ENCODE data around the gene ENTPD7.
"Not testable (repeated sequence)": the region's sequence is repeated elsewhere in the genome, so short reads cannot be mapped to it uniquely, and the experiment has no call there.

ENTPD7 gene, protein sequence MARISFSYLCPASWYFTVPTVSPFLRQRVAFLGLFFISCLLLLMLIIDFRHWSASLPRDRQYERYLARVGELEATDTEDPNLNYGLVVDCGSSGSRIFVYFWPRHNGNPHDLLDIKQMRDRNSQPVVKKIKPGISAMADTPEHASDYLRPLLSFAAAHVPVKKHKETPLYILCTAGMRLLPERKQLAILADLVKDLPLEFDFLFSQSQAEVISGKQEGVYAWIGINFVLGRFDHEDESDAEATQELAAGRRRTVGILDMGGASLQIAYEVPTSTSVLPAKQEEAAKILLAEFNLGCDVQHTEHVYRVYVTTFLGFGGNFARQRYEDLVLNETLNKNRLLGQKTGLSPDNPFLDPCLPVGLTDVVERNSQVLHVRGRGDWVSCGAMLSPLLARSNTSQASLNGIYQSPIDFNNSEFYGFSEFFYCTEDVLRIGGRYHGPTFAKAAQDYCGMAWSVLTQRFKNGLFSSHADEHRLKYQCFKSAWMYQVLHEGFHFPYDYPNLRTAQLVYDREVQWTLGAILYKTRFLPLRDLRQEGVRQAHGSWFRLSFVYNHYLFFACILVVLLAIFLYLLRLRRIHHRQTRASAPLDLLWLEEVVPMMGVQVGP

DNA sequence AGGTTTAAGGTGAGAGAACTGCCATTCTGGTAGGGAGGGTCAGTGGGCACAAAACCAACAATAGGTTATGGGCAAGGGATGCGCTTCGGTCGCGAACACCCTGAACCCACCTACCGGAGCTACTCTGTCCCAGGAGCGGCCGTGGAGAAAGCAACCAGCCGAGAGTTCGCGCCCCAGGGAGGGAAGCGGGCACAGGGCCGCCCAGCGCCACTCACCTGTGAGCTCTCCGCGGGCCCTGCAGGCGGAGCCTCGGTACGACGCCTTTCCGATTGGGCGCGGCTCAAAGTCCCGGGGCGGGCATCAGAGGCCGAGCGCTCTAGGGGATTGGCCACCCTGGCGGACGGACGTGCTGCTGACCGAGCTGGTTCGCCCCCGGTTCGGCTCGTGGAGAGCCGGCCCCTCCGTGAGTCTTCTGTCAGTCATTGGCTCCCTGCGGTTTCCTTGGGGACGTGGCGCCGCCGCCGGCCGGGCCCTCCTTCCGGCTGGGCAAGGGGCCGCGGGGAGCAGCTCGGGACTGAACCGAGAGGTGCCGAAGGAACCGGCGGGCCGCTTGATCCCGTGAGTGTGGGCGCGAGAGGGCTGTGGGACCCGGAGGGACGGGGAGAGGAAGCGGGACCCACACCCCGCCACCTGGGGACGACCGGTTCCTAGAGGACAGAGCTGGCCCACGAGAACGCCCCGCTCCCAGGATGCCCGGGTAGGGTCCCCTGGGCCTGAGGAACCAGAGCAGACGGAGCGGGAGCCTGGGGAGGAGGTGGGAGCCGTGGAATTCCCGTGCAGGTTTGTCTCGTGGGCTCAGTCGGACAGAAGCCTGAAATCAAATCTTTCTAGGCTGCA is at the start of gene ENTPD7:
Gene ENTPD7, plus strand, starts transcription at position 479 of the 837 bp plus-strand sequence. CDS start 448 bp downstream, outside the sequence.
- peak; percentile 94 for FAIRE-seq
- DNase-seq (ENCODE audit: insufficient read length, low spot score): peak; percentile 95

DNA sequence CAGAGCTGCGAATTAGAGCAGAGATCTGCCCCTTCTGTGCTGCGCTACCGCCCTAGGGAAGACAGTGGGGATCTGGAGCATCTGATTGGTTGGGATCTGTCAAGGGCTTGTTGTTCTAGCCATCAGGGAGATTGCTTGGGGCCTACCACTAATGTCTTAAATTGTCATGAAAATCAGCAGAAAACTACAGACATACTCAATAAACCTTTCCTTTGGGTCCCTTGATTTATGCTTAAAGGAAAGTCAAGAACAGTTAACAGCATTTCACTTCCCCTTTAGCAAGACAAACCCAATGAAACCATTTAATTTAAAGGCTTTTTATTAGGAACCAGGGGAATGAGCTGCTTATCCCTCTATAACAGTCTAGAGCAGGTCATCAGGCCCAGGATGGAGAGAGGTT is 49.1 kb upstream of the ENTPD7 start:
- no peak for DNase-seq (ENCODE audit: insufficient read length, low spot score)
- no peak for FAIRE-seq

DNA sequence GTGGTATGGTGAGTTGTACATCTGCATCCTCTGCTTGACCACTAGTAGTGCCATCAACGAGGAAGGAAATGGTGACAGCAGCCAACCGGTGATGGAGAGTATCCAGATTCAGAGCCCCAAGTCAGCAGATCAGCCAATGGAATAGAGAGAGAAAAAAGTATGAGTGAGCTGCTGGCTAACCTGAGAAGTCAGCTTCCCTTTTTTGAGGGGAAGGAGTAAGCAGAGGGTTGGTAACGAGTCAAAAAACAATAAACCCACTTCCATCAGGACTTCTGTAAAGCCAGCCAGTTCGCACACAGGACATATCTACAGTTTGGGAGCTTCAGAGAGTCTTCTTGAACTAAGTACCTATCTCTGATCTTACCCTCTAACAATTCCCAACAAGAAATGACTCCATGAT is 48.0 kb upstream of the ENTPD7 start:
- DNase-seq (ENCODE audit: insufficient read length, low spot score): no peak
- FAIRE-seq: no peak

DNA sequence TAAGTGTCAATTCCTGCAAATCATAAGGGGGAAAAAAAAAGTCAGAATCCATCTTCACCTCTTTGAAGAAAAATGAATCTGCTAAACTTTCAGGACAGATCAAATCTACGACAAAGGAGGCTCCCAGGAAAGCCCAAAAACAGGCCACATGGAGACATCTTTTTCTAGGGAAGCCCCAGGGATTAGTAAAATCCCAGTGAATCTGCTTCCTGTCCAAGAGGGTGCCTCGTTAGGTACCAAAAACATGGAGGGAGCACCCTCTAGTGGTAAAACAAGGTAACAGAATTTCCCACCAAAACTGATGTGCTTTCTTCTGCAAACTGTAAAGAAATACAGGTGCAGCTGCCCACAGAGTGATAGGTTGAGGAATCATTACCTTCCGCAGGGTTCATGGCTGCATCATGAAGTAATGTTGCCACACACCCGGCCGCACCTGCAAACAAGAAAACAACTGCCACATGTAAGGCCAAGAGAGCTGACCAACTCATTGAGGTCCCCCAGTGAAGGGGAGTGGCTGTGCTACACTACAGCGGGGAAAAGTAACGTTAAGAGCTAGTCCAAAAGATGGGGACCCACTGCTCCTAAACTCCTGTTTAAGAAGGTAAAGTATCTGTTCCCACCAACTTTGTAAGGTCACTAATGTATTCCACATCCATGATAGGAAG is 47.0 kb upstream of the ENTPD7 start:
- no peak for FAIRE-seq
- peak; percentile 71 for DNase-seq (ENCODE audit: insufficient read length, low spot score)

DNA sequence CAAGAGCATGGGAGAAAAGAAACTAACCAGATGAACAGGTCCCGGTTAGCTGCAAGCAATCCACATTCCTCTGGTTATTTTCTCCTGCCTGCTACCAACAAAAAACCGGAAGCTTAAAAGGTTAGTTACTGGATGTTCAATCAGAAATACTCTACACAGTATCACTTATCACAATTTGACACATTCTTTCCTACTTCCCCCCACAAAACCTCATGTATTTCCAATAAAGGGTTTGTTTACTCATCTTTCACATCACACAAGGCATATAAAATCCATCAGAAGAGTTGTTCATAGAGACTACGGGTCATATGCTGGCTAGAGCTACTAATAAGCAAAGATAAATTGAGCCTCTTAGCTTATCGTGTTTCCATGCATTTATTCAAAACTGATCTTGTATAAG is 43.9 kb upstream of the ENTPD7 start:
- DNase-seq (ENCODE audit: insufficient read length, low spot score) (no peak), FAIRE-seq (no peak)

DNA sequence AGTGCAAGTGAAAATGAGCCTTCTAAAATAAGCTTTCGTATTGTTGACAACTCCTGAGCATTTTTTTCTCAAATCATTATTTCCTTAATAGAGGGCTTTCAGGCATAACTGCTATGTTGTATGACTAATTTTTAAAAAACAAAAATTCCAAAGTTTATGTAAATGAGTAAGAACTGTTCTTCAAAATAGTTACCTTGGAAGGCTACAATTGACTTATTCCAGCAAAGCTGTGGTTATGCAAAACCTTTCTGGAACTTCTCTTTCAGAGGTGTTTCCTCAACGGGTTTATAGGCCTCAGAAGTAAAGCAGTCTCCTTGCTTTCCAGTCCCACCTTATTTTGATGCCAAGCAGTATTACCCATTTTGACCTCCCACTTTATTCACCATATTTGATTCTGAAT is 41.6 kb upstream of the ENTPD7 start:
- FAIRE-seq (no peak), DNase-seq (ENCODE audit: insufficient read length, low spot score) (no peak)

DNA sequence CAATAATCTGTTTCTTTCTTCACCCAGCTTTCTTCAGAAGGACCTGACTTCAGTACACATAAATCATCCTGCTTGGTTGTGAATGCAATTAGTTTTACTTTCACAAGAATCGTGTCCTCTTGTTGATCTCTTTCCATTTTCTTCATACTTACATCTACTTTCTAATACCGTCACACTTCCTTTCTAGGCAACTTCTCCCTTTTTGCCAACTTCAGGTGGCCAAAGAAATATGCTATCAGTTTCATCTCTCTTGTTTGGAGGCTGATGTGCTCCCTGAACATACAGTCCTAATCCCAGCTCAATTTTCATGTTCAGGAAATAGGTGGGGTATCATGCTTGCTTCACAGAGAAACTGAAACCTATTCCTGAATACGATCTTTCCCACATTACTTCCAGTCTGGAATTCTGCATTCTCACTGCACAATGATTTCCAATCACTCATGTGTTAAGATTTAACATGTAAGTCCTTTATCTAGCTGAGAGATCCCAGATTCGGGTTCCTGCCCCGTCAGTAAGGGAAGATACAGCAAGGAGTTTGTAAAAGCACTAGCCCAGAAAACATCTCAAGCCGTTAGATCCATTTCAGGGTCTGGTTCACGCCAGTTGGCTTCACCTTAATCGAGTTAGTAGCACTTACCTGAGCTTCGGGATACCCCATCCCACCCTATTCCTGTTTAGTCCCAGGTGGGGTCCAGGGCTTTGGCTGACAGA is 40.1 kb upstream of the ENTPD7 start:
- FAIRE-seq (no peak), DNase-seq (ENCODE audit: insufficient read length, low spot score) (no peak)

DNA sequence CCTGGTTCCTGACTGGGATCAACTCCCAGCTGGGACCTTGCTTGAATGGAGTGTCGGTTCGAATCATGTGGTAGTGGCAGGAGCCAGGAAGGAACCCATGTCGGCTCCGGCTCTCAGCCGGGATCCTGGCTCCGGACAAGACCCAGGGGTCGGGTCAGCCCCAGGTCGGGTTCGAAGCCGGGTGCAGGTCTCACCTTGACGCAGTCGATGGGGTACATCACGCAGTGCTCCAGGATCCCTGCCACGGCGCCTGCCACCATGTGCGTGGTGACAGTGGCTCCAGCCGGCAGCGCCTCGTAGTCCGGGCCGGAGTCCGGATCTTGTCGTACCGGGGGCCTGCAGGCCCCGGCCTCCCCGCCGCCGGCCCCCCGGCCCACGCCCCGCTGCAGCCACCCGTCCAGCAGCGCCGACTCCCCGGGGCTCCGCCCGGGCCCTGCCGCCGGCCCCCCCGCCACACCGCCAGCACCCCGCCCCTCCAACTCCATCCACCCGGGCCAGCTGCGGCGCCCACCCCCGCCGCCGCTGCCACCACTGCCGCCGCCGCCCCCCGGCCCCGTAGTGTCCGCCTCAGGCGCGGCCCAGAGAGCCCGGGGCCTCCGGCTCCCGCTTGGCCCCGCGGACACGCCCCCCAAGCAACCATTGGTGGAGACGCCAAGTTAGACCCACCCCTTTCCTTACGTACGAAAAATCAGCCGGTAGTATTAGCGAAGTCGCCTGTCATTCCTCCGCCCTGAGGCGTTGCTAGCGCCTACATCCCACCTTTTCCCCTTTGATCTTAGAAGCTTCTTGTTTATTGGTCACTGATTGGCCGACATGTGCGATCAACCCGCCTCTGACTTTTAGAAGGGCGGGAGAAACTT is 39.2 kb upstream of the ENTPD7 start, which contains the start of gene SLC25A28:
Gene SLC25A28, minus strand, starts transcription at position 589 of the 860 bp plus-strand sequence. Its CDS starts 104 bp downstream, at position 485.
- FAIRE-seq: no peak

DNA sequence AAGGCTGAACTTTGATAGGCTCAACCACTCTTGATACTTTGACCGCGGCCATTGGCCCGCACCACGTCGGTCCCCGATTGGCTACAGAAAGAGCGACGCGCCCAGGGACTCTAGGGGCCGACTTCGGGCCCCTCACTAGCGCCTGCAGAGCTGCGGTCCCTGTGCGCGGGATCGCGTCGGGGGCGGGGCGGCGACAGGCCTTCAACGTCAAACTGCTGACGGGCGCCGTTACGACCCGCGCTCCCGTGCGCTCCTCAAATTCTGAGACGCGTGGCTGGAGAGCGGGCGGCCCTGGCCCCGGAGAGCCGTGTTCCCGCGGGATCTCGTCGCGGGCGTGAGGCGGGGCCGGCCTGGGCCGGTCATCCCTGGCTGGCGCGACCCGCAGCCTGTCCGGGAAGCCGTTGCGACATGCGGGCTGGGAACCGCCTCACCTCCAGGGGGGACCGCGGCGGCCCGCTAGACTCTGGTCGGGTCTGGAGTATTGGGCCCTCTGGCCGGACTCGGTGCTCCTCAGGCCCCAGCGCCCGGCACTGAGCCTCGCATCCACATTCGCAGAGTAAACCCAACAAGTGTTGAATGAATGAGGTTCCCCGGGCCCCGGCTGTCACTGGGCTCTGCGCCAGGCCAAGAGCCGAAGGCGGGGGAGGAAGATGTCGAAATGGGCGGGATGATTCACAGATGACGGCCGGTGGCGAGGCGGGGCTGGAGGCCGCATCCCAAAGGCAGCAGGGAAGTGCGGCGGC is 38.4 kb upstream of the ENTPD7 start:
- peak; percentile 87 for DNase-seq (ENCODE audit: insufficient read length, low spot score)
- peak; percentile 83 for FAIRE-seq

More for the DNA sequence above, 39.2 kb upstream of the ENTPD7 start, which contains the start of gene SLC25A28:
- DNase-seq (ENCODE audit: insufficient read length, low spot score): peak; percentile 97

DNA sequence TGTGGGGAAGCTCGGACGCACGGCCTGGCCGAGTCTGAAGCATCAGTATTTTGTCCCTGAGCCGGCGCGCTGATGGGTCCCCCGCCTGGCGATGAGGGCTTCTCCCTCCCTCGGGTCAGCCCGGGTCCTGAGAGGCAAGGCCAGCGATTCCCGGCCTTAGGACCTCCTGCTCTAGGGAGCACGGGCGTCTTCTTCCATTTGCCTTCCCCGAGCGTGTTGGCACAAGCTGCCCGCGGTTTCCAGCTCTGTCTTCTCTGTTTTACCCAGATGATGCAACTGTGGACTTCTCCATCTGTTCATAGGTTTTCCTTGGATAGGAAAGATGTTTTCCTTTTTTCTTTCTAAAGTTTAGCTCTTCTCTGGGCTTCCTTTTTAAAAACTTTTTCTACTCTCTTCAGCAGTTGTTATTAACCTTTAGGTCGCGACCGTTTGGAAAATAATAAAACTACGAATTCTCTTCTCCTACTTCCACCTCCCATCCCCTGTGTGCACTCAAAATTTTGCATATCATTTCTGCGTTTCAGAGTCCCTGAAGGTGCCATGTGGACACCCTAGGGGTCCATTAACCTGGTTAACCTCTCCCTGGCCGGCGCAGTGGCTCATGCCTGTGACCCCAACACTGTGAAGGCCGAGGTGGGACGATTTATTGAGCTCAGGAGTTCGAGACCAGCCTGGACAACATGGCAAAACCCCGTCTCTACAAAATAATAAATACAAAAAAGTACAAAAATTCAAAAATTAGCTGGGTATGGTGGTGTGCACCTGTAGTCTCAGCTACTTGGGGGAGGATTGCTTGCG is 37.7 kb upstream of the ENTPD7 start:
- FAIRE-seq (no peak), DNase-seq (ENCODE audit: insufficient read length, low spot score) (no peak)

DNA sequence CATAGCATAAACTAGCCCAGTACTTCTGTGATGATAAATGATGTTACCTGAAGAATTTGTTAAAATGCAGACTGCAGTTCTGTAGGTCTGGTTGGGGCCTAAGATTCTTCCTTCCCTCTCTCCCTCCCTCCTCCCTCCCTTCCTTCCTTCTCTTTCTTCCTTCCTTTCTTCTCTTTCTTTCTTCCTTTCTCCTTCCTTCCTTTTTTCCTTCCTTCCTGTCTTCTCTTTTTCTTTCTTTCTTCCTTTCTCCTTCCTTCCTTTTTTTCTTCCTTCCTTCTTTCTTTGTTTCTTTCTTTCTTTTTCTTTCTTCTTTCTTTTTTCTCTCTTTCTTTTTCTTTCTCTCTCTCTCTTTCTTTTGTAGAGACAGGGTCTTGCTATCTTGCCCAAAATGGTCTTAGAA is 35.4 kb upstream of the ENTPD7 start:
- no peak for DNase-seq (ENCODE audit: insufficient read length, low spot score)
- no peak for FAIRE-seq

DNA sequence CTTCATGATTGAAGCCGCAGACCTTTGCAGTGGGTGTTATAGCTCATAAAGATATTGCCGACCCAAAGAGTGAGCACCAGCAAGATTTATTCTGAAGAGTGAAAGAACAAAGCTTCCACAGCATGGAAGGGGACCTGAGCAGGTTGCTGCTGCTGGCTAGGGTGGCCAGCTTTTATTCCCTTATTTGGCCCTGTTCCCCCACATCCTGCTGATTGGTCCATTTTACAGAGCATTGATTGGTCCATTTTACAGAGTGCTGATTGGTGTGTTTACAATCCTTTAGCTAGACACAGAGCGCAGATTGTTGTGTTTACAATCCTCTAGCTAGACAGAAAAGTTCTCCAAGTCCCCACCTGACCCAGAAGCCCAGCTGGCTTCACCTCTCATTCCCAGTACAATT is 34.2 kb upstream of the ENTPD7 start:
- FAIRE-seq; DNase-seq (ENCODE audit: insufficient read length, low spot score): not testable (repeated sequence)

DNA sequence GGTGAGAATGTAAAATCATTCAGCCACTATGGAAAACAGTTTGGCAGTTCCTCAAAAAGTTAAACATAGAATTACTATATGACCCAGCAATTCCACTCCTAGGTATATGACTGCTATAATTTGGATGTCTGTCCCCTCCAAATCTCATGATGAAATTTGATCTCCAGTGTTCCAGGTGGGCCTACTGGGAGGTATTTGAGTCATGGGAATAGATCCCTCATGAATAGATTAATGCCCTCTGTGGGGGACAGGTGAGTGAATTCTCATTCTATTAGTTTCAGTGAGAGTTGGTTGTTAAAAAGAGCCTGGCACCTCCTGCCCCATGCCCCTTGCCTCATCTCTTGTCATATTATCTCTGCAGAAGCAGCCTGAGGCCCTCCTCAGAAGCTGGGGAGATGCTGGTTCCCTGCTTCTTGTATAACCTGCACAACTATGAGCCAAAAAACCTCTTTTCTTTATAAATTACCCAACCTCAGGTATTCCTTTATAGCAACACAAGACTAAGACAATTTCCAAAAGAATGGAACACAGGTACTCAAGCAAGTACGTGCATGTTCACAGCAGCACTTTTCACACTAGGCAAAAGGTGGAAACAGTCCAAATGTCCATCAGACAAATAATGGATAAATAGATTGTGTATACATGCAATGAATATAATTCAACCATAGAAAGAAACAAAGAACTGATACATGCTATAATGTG is 30.2 kb upstream of the ENTPD7 start:
- DNase-seq (ENCODE audit: insufficient read length, low spot score): no peak
- no peak for FAIRE-seq

DNA sequence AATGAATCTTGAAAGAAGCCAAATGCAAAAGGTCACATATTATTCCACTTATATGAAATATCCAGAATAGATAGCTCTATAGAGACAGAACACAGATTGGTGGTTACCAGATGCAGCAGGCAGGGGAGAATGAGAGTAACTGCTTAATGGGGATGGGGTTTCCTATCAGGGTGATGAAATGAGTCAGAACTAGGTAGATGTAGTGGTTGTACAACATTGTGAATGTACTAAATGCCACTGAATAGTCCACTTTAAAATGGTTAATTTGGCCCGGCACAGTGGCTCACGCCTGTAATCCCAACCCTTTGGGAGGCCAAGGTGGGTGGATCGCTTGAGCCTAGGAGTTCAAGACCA is 29.7 kb upstream of the ENTPD7 start:
- no peak for FAIRE-seq
- DNase-seq (ENCODE audit: insufficient read length, low spot score): no peak

DNA sequence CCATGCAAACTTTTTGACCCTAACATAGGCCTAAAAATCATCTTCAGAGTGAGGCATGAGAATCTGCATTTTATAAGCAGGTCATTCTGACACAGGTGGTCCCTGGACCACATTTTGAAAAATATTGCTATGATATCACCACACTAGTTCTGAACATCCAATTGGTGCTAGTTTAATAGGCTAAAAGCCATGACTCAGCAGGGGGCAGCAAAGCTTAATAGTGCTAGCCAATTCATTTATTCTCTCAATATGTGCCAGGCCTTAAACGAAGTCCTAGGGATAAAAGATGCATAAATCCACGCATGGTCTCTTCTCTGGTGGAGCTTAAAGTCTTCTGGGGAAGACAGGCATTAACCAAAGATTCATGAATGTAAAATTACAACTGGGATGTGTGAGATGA is 28.9 kb upstream of the ENTPD7 start:
- no peak for FAIRE-seq
- peak; percentile 28 for DNase-seq (ENCODE audit: insufficient read length, low spot score)

DNA sequence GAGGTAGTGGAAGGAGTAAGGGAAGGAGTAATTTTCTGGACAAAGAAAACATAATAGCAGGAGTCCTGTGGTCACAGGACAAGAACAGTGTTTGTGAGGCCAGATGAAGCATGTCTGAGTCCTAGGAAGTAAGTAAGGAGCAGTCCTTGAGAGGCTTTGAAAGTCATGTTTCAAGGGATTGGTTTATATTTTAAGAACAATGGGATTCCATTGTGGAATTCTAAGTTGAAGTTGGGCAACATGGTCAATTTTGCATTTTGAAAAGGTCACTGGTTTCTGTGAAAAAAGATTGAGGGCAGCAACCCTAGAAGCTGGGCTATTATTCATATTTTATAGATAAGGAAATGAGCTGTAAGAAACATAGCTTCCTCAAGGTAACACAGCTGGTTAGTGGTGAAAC is 28.3 kb upstream of the ENTPD7 start:
- FAIRE-seq (no peak), DNase-seq (ENCODE audit: insufficient read length, low spot score) (no peak)

DNA sequence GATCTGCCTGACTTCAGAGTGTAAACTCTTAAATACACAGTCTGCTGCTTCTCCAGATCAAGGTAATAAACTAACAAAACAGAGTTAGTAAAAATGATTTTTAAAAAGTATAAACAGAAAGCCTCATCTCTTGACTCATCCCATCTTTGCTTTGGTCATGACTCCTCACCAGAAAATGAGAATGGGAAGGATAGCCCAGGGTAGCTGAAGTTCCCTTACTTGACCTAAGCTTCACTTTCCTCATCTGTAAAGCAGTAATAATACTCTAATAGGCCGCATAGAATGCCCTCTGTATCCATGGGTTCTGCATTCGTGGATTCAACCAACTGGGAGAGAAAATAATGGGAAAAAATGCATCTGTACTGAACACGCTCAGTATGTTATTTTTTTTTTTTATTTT is 27.8 kb upstream of the ENTPD7 start:
- no peak for DNase-seq (ENCODE audit: insufficient read length, low spot score)
- FAIRE-seq: no peak
